SJSA1 (cell line): ENCODE measurements around the gene TSEN54. TPM values are rescaled to one million over a fixed set of nuclear protein-coding genes. Genes with fewer than 3 reads are reported as not detected.

Source experiments
- DNase-seq, 2 experiments: peaks; one replicate each; pipeline ENCODE4 v3.0.0-alpha.2; 2015 to 2020; ENCODE audit warnings: low spot score in 2 of 2, low read depth in 1 of 2
- H3K27ac ChIP-seq: fragments of 250-450 bp; sonication (Bioruptor Pico); 2 replicates; pipeline ENCODE4 v1.5.1; 2020; ENCODE audit warnings: mild to moderate bottlenecking, moderate library complexity
- H3K27me3 ChIP-seq: fragments of 250-450 bp; sonication (Bioruptor Pico); replicated peaks from 2 replicates; pipeline ENCODE4 v1.5.1; 2020; ENCODE audit warnings: mild to moderate bottlenecking, moderate library complexity
- H3K36me3 ChIP-seq: fragments of 250-450 bp; sonication (Bioruptor Pico); 2 replicates; pipeline ENCODE4 v1.5.1; 2020; ENCODE audit warnings: mild to moderate bottlenecking
- H3K4me1 ChIP-seq: fragments of 250-450 bp; sonication (Bioruptor Pico); replicated peaks from 2 replicates; pipeline ENCODE4 v1.6.1; 2021; ENCODE audit warnings: mild to moderate bottlenecking
- H3K4me3 ChIP-seq: fragments of 250-450 bp; sonication (Bioruptor Pico); 2 replicates; pipeline ENCODE4 v1.5.1; 2020; ENCODE audit warnings: mild to moderate bottlenecking
- H3K9me3 ChIP-seq: fragments of 250-450 bp; sonication (Bioruptor Pico); replicated peaks from 2 replicates; pipeline ENCODE4 v1.5.1; 2020; ENCODE audit warnings: mild to moderate bottlenecking
- total RNA-seq: library from RNA; depleted of rRNA; stranded (reverse); fragments of >200 nt; shearing (Covaris generic); gene quantifications from 2 replicates; pipeline ENCODE4 v1.2.3, GENCODE V29; 2014

TSEN54 gene
- total RNA-seq, 1 experiment from 2014 or later, result 54.0 TPM

DNA sequence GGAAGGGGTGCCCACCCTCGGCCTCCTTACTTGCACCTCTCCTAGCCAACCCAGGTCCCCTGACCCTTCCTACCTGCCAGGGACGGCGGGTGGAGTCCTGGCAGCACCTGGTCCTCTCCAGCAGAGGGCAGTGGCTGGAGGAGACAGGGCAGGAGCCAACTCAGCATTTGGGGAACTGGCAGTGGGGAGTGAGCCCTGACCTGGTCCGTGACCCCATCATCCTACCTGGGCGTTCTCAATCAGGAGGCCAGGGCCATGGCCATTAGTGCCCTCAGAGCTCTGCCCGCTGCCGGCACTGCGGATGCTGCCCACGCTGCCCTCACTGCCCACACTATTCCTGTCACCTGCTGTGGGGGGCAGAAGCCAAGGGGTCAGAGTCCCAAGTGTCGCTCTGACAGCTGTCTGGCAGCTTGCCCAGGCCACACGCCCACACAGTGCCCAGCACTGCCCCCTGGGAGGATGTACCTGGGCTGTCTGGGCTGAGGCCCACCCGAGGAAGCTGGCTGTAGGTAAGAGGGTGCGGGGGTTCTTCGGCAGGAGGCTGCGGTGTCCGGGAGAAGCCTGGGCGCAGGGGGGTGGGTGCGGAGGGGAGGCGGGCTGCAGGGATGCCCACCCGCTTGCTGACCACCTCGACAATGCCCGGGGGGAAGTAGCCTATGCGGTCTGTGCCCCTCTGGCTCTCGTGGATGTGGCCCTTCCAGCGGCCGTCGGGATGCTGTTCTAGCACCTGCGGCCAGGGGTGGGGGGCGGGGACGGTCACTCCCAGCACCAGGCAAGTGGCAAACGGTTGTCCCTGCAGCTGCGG, 11.8 kb upstream of the TSEN54 start:
- Histone ChIP-seq H3K4me1 (peaks cover 11% of the 10 kb centered on the region), H3K27ac (no peak overlapping the region), H3K36me3 (peaks cover 100% of the 10 kb centered on the region), H3K4me3 (no peak overlapping the region), H3K9me3 (no peaks in the 10 kb centered on the region), H3K27me3 (no peaks in the 10 kb centered on the region)
- DNase-seq, result peak in 1 of 2 experiments; percentile 38

GRCh38 chr17:75505152-75505409, 11.2 kb upstream of the TSEN54 start:
- Histone ChIP-seq H3K4me3 (no peak overlapping the region), H3K36me3 (peaks cover 100% of the 10 kb centered on the region), H3K9me3 (no peaks in the 10 kb centered on the region), H3K27ac (no peak overlapping the region), H3K4me1 (peaks cover 11% of the 10 kb centered on the region), H3K27me3 (no peaks in the 10 kb centered on the region)
- DNase-seq, result no peak

DNA sequence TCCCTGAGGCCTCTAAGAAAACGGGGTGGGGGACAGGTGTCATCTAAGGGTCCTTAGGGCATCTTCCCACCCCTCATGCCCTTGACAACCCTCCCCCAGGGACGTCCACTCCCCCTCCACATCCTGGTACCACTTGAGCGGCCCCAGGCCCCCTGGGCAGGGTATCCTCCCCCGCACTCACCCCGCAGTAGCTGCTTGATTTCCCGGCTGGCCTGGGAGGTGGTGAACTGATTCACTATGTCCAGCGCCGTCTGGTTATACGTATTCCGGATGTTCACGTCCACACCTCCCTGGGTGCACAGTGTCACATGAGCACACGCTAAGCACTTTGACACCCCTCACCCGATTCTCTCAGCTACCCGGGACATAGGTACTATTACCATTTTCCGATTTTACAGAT, 10.7 kb upstream of the TSEN54 start:
- Histone ChIP-seq H3K27me3 (no peaks in the 10 kb centered on the region), H3K27ac (no peak overlapping the region), H3K36me3 (peaks cover 100% of the 10 kb centered on the region), H3K9me3 (no peaks in the 10 kb centered on the region), H3K4me3 (no peak overlapping the region), H3K4me1 (peaks cover 11% of the 10 kb centered on the region)
- DNase-seq, result no peak

GRCh38 chr17:75506134-75506533, 10.2 kb upstream of the TSEN54 start:
- Histone ChIP-seq H3K27ac (no peak overlapping the region), H3K4me1 (peaks cover 11% of the 10 kb centered on the region), H3K4me3 (no peak overlapping the region), H3K36me3 (peaks cover 100% of the 10 kb centered on the region), H3K9me3 (no peaks in the 10 kb centered on the region), H3K27me3 (no peaks in the 10 kb centered on the region)
- DNase-seq, result no peak

DNA sequence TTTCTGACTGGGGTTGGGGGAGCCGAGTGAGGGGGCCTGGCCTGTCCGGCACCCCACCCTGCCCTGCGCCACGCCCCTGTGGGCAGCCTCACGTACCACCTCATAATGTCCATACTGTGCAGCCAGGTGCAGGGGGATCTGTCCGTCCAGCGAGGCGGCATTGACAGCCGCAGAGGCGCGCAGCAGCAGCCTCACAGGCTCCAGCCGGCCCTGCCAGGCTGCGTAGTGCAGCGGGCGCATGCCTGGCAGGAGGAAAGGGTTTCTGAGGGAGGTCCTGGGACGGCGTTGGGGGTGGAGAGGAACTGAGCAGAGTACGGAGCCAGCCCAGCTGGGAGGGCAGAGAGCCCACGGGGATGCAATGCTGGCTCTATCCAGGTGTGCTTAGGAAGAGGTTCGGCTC, 9.4 kb upstream of the TSEN54 start:
- no peak overlapping the region for H3K4me3 ChIP-seq
- no peak for DNase-seq
- no peak overlapping the region for H3K27ac ChIP-seq
- peaks cover 100% of the 10 kb centered on the region for H3K36me3 ChIP-seq
- no peaks in the 10 kb centered on the region for H3K9me3 ChIP-seq
- no peaks in the 10 kb centered on the region for H3K27me3 ChIP-seq
- peaks cover 14% of the 10 kb centered on the region for H3K4me1 ChIP-seq

GRCh38 chr17:75507733-75508719, 8.3 kb upstream of the TSEN54 start:
- peaks cover 22% of the 10 kb centered on the region for H3K4me1 ChIP-seq
- no peaks in the 10 kb centered on the region for H3K9me3 ChIP-seq
- no peak overlapping the region for H3K4me3 ChIP-seq
- DNase-seq, result no peak
- no peaks in the 10 kb centered on the region for H3K27me3 ChIP-seq
- H3K36me3 ChIP-seq, result peaks cover 100% of the 10 kb centered on the region
- H3K27ac ChIP-seq, result no peak overlapping the region

GRCh38 chr17:75508931-75509361, 7.4 kb upstream of the TSEN54 start:
- H3K9me3 ChIP-seq, result no peaks in the 10 kb centered on the region
- H3K27me3 ChIP-seq, result no peaks in the 10 kb centered on the region
- no peak overlapping the region for H3K4me3 ChIP-seq
- H3K36me3 ChIP-seq, result peaks cover 100% of the 10 kb centered on the region
- H3K4me1 ChIP-seq, result peaks cover 31% of the 10 kb centered on the region
- DNase-seq, result no peak
- H3K27ac ChIP-seq, result no peak overlapping the region

DNA sequence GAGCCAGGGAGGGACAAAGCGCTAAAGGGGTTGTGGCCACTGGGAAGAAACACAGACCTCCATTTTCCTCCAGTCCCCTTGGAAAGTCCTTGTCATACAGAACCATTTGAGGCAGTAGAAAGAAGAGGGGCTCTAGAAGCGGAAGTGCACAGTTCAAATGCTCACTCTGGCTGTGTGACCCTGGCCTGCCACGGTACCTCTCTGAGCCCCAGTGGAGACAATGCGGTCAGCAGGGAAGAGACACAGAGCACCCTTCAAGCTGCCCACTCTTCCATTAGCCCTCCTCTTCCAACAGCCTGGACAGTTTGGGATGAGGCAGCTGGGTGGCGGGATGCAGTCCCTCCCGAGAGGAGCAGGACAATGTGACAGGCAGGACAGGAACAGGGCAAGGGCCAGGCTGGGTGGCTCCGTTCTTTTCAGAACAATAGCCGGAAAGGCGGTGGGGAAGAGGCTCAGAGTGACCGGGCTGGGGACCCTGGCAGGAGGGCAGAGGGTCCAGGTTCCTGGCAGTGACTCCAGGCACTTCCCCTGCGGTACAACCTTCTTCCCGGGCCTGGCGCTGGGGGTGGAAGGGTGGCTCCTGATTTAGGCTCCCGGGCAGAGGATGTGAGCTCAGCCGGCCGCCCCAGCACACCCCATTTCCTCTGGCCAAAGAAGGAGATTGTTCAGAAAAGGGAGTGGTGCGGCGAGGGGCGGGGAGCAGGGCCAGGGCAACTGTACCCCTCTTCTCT, 6.6 kb upstream of the TSEN54 start:
- Histone ChIP-seq H3K36me3 (peaks cover 95% of the 10 kb centered on the region), H3K4me3 (no peak overlapping the region), H3K27me3 (no peaks in the 10 kb centered on the region), H3K27ac (no peak overlapping the region), H3K9me3 (no peaks in the 10 kb centered on the region), H3K4me1 (peaks cover 39% of the 10 kb centered on the region)
- no peak for DNase-seq

DNA sequence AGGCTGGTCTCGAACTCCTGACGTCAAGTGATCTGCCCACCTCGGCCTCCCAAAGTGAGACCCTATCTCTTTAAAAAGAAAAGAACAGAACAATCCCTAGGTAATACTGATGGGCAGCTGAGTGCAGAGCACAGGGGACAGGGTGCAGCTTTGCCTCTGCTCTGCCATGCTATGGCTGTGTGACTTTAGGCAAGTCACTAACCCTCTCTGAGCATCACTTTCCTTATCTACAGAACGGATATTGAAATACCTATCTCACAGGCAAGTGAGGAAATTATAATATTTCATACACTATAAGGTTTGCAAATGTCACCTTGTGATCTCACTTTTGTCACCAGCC, 5.1 kb upstream of the TSEN54 start:
- no peaks in the 10 kb centered on the region for H3K9me3 ChIP-seq
- peaks cover 46% of the 10 kb centered on the region for H3K4me1 ChIP-seq
- no peak overlapping the region for H3K27ac ChIP-seq
- DNase-seq, result no peak
- H3K27me3 ChIP-seq, result no peaks in the 10 kb centered on the region
- H3K36me3 ChIP-seq, result peaks cover 85% of the 10 kb centered on the region
- no peak overlapping the region for H3K4me3 ChIP-seq

- H3K4me3 ChIP-seq, result no peak overlapping the region
- H3K4me1 ChIP-seq, result peaks cover 50% of the 10 kb centered on the region
- H3K27me3 ChIP-seq, result no peaks in the 10 kb centered on the region
- peaks cover 2% of the 10 kb centered on the region; the same call in 1 of the 2 replicates for H3K9me3 ChIP-seq
- H3K36me3 ChIP-seq, result peaks cover 82% of the 10 kb centered on the region
- no peak for DNase-seq
- no peak overlapping the region for H3K27ac ChIP-seq
These were observed 4.4 kb upstream of the TSEN54 start for GRCh38 chr17:75511610-75512575.

GRCh38 chr17:75512926-75513640, 3.2 kb upstream of the TSEN54 start:
- H3K4me3 ChIP-seq, result no peak overlapping the region
- H3K9me3 ChIP-seq, result peaks cover 2% of the 10 kb centered on the region; the same call in 1 of the 2 replicates
- no peaks in the 10 kb centered on the region for H3K27me3 ChIP-seq
- peaks cover 77% of the 10 kb centered on the region for H3K36me3 ChIP-seq
- DNase-seq, result no peak
- peaks cover 58% of the 10 kb centered on the region for H3K4me1 ChIP-seq
- H3K27ac ChIP-seq, result no peak overlapping the region

GRCh38 chr17:75513641-75514000, 2.7 kb upstream of the TSEN54 start:
- no peaks in the 10 kb centered on the region for H3K27me3 ChIP-seq
- peaks cover 77% of the 10 kb centered on the region for H3K36me3 ChIP-seq
- peaks cover 54% of the 10 kb centered on the region for H3K4me1 ChIP-seq
- peaks cover 2% of the 10 kb centered on the region; the same call in 1 of the 2 replicates for H3K9me3 ChIP-seq
- DNase-seq, result no peak
- H3K27ac ChIP-seq, result no peak overlapping the region
- peak overlapping the region; percentile 97 for H3K4me3 ChIP-seq
